ENCODE results near the gene NRXN3. TPM values are rescaled to one million over a fixed set of nuclear protein-coding genes. Genes with fewer than 3 reads are reported as not detected.

NRXN3 gene
- polyA plus RNA-seq, 1 donor from 2014 or later = not detected

DNA sequence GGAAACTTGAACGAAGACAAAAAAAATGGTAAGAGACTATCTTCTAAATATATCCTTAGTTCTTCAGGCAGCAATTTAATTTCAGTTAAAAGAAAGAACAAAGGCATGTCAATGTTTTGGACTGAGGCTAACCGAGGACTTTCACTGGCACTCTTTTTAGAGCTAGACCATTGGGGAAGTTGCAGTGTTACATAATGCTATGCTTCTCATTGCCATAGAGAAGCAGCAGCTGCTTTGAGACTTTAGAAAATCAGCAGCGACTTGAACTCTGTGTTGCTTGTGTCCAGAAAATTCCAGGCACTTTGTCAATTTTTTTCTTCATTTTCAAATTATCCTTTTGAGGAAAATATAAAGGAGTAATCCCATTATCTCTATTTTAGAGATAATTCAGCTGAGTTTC lies 964.2 kb downstream of the NRXN3 start:
- H3K27ac Mint-ChIP-seq = no peak overlapping the region
- H3K4me3 Mint-ChIP-seq = no peak overlapping the region
- H3K4me1 Mint-ChIP-seq = no peaks in the 10 kb centered on the region
- no peaks in the 10 kb centered on the region for H3K36me3 Mint-ChIP-seq
- H3K27me3 Mint-ChIP-seq = no peaks in the 10 kb centered on the region
- peaks cover 0 to 3% (median 0%) of the 10 kb centered on the region in 3 donors for H3K9me3 Mint-ChIP-seq

- Mint-ChIP-seq H3K27me3 (no peaks in the 10 kb centered on the region), H3K9me3 (peaks cover 0 to 3% (median 1%) of the 10 kb centered on the region in 3 donors), H3K4me1 (no peaks in the 10 kb centered on the region), H3K36me3 (no peaks in the 10 kb centered on the region), H3K27ac (no peak overlapping the region), H3K4me3 (no peak overlapping the region)
Observed at GRCh38 chr14:79136071-79137044, 966.2 kb downstream of the NRXN3 start.

GRCh38 chr14:79137045-79137430 lies 966.9 kb downstream of the NRXN3 start:
- no peak overlapping the region for H3K4me3 Mint-ChIP-seq
- H3K27me3 Mint-ChIP-seq = no peaks in the 10 kb centered on the region
- H3K4me1 Mint-ChIP-seq = no peaks in the 10 kb centered on the region
- peaks cover 0 to 2% (median 1%) of the 10 kb centered on the region in 3 donors for H3K9me3 Mint-ChIP-seq
- H3K36me3 Mint-ChIP-seq = no peaks in the 10 kb centered on the region
- no peak overlapping the region for H3K27ac Mint-ChIP-seq

- Mint-ChIP-seq H3K27ac (no peak overlapping the region), H3K4me3 (no peak overlapping the region), H3K36me3 (no peaks in the 10 kb centered on the region), H3K4me1 (no peaks in the 10 kb centered on the region), H3K27me3 (no peaks in the 10 kb centered on the region), H3K9me3 (peaks cover 0 to 2% (median 1%) of the 10 kb centered on the region in 3 donors)
Observed at GRCh38 chr14:79137836-79138235, 967.7 kb downstream of the NRXN3 start.

DNA sequence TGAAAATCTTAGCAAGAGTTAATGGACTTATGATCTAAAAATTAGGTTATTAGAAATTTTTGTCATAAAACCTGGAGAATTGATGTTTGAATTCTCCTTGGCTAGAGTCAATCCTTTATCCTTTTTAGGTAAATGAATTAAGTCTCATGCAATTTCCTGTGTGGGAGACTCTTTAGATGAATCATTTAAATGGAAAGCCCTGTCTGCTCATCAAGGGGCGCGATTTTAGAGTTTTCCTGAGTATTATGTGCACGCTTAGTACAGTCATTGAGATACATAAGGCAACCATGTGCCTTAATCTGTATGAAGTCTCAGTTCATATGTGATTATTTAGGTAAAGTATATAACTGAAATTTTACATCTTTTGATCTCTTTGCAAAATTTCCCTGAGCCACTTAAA lies 974.7 kb downstream of the NRXN3 start:
- H3K27me3 Mint-ChIP-seq = no peaks in the 10 kb centered on the region
- no peaks in the 10 kb centered on the region for H3K4me1 Mint-ChIP-seq
- H3K36me3 Mint-ChIP-seq = no peaks in the 10 kb centered on the region
- H3K9me3 Mint-ChIP-seq = peaks cover 0 to 12% (median 1%) of the 10 kb centered on the region in 3 donors
- H3K4me3 Mint-ChIP-seq = no peak overlapping the region
- no peak overlapping the region for H3K27ac Mint-ChIP-seq

GRCh38 chr14:79150226-79150625 lies 980.1 kb downstream of the NRXN3 start:
- H3K27ac Mint-ChIP-seq = no peak overlapping the region
- H3K9me3 Mint-ChIP-seq = peaks cover 0 to 15% (median 1%) of the 10 kb centered on the region in 3 donors
- no peaks in the 10 kb centered on the region for H3K27me3 Mint-ChIP-seq
- no peaks in the 10 kb centered on the region for H3K36me3 Mint-ChIP-seq
- no peaks in the 10 kb centered on the region for H3K4me1 Mint-ChIP-seq
- no peak overlapping the region for H3K4me3 Mint-ChIP-seq

DNA sequence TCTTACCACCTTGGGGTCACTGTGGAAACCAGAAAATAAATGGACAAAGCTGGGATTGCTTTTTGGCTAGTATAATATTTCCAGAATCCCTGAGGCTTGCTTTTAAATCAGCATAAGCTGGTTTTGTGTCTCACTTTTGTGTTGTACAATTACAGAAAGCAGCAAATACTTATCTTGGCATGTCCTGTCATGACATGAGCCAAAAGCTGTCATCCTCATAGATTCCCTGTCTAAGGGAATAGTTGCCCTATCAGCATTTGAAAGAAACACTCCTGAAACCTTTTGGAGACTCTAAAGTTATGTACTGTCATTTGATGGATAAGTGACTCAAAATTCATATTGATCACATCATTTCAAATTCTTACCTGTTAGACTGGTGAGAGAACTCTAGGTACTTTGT lies 987.2 kb downstream of the NRXN3 start:
- Mint-ChIP-seq H3K4me3 (no peak overlapping the region), H3K27ac (no peak overlapping the region), H3K4me1 (no peaks in the 10 kb centered on the region), H3K9me3 (peaks cover 0 to 4% (median 2%) of the 10 kb centered on the region in 3 donors), H3K36me3 (no peaks in the 10 kb centered on the region), H3K27me3 (no peaks in the 10 kb centered on the region)

- H3K9me3 Mint-ChIP-seq = peaks cover 4 to 7% (median 4%) of the 10 kb centered on the region in 3 donors
- H3K4me3 Mint-ChIP-seq = no peak overlapping the region
- H3K4me1 Mint-ChIP-seq = no peaks in the 10 kb centered on the region
- H3K27me3 Mint-ChIP-seq = no peaks in the 10 kb centered on the region
- H3K36me3 Mint-ChIP-seq = no peaks in the 10 kb centered on the region
- H3K27ac Mint-ChIP-seq = no peak overlapping the region
Observed at GRCh38 chr14:79161571-79161970, 991.4 kb downstream of the NRXN3 start.

- no peaks in the 10 kb centered on the region for H3K4me1 Mint-ChIP-seq
- H3K9me3 Mint-ChIP-seq = peaks cover 4 to 5% (median 4%) of the 10 kb centered on the region in 3 donors
- H3K4me3 Mint-ChIP-seq = no peak overlapping the region
- no peaks in the 10 kb centered on the region for H3K27me3 Mint-ChIP-seq
- H3K36me3 Mint-ChIP-seq = no peaks in the 10 kb centered on the region
- no peak overlapping the region for H3K27ac Mint-ChIP-seq
Observed at GRCh38 chr14:79162833-79163232, 992.7 kb downstream of the NRXN3 start.

DNA sequence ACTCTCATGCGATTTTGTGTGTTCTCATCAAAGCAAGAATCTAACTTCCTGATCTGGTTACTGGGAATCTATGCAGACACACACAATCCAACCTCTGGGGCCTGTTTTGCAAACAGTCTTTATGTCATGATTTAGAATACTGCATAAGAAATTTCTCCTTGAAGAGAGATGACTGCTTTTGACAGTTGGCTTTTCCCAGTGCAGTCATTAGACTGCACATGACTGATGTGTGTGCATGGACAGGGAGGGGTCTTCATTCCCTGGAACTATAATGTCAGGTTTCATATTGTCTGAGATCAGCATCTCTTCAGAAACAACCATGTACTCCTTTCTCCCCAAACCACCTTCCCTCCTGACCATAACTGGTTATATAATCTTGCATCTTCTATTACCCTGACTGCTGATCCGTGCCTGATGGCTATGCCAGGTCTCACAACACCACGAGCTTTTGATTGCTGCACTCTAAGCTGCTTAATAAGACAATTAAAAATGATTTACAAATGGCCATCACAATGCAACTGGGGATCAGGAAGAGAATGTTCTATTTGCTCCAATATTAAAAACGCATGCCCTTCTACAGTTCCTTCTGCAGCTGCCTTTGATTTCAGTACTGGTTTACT lies 995.4 kb downstream of the NRXN3 start:
- Mint-ChIP-seq H3K27ac (no peak overlapping the region), H3K36me3 (no peaks in the 10 kb centered on the region), H3K4me3 (no peak overlapping the region), H3K4me1 (no peaks in the 10 kb centered on the region), H3K9me3 (peaks cover 4 to 5% (median 5%) of the 10 kb centered on the region in 3 donors), H3K27me3 (no peaks in the 10 kb centered on the region)

GRCh38 chr14:79166171-79166570 lies 996.0 kb downstream of the NRXN3 start:
- no peak overlapping the region for H3K4me3 Mint-ChIP-seq
- H3K36me3 Mint-ChIP-seq = no peaks in the 10 kb centered on the region
- H3K27me3 Mint-ChIP-seq = no peaks in the 10 kb centered on the region
- H3K9me3 Mint-ChIP-seq = peaks cover 5 to 8% (median 8%) of the 10 kb centered on the region in 3 donors
- no peaks in the 10 kb centered on the region for H3K4me1 Mint-ChIP-seq
- no peak overlapping the region for H3K27ac Mint-ChIP-seq

GRCh38 chr14:79167957-79168356 lies 997.8 kb downstream of the NRXN3 start:
- Mint-ChIP-seq H3K27ac (no peak overlapping the region), H3K4me1 (no peaks in the 10 kb centered on the region), H3K27me3 (no peaks in the 10 kb centered on the region), H3K9me3 (peaks cover 5 to 7% (median 5%) of the 10 kb centered on the region in 3 donors), H3K36me3 (no peaks in the 10 kb centered on the region), H3K4me3 (no peak overlapping the region)

DNA sequence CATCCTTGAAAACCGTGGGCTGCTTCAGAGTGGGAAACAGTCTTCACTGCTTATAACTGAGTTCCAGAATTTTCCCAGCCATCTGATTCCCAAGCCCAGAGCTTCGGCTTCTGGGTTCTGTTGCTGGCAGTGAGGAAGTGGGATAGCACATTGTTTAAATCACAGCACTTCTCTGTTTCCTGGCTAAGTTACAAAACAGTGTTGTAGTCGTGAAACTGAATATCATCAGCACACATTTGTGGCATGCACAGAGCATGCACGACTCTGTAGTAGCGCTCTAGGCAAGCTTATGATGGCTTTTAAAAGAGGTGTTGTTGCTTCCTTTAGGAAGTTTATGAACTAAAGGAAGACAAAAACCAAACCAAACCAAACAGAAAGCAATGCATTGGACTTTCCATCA lies 1005.5 kb downstream of the NRXN3 start:
- H3K4me1 Mint-ChIP-seq = no peaks in the 10 kb centered on the region
- no peak overlapping the region for H3K27ac Mint-ChIP-seq
- H3K9me3 Mint-ChIP-seq = peaks cover 3 to 12% (median 5%) of the 10 kb centered on the region in 3 donors
- H3K36me3 Mint-ChIP-seq = no peaks in the 10 kb centered on the region
- H3K4me3 Mint-ChIP-seq = no peak overlapping the region
- H3K27me3 Mint-ChIP-seq = peaks cover 1% of the 10 kb centered on the region

GRCh38 chr14:79177106-79177505 lies 1006.9 kb downstream of the NRXN3 start:
- Mint-ChIP-seq H3K36me3 (no peaks in the 10 kb centered on the region), H3K9me3 (peaks cover 0 to 8% (median 5%) of the 10 kb centered on the region in 3 donors), H3K4me1 (no peaks in the 10 kb centered on the region), H3K27me3 (peaks cover 1% of the 10 kb centered on the region), H3K4me3 (no peak overlapping the region), H3K27ac (no peak overlapping the region)

GRCh38 chr14:79178719-79179118 lies 1008.5 kb downstream of the NRXN3 start:
- Mint-ChIP-seq H3K36me3 (no peaks in the 10 kb centered on the region), H3K27me3 (peaks cover 1% of the 10 kb centered on the region), H3K27ac (no peak overlapping the region), H3K9me3 (peaks cover 0 to 8% (median 5%) of the 10 kb centered on the region in 3 donors), H3K4me3 (no peak overlapping the region), H3K4me1 (no peaks in the 10 kb centered on the region)
